Ishikawa (cell line): ENCODE results near the gene CHCHD6.

Source experiments
- CEBPB ChIP-seq: IDR thresholded peaks from 2 replicates; pipeline ENCODE4 v1.6.1; 2012
- CREB1 ChIP-seq: IDR thresholded peaks from 2 replicates; pipeline ENCODE4 v1.6.1; 2012; ENCODE audit warnings: low read depth
- EGR1 ChIP-seq: IDR thresholded peaks from 2 replicates; pipeline ENCODE4 v1.6.1; 2012
- EP300 ChIP-seq: IDR thresholded peaks from 2 replicates; pipeline ENCODE4 v1.6.1; 2012; ENCODE audit warnings: borderline replicate concordance
- FOXM1 ChIP-seq: IDR thresholded peaks from 2 replicates; pipeline ENCODE4 v1.6.1; 2012; ENCODE audit warnings: low read depth, borderline replicate concordance
- MAX ChIP-seq: IDR thresholded peaks from 2 replicates; pipeline ENCODE4 v1.6.1; 2012
- NFIC ChIP-seq: IDR thresholded peaks from 2 replicates; pipeline ENCODE4 v1.6.1; 2012
- RAD21 ChIP-seq: IDR thresholded peaks from 2 replicates; pipeline ENCODE4 v1.6.1; 2012; ENCODE audit warnings: low read depth
- REST ChIP-seq: IDR thresholded peaks from 2 replicates; pipeline ENCODE4 v1.6.1; 2012; ENCODE audit warnings: low read depth, mild to moderate bottlenecking
- TAF1 ChIP-seq: IDR thresholded peaks from 2 replicates; pipeline ENCODE4 v1.6.1; 2012; ENCODE audit warnings: low read depth, mild to moderate bottlenecking
- TCF12 ChIP-seq: IDR thresholded peaks from 2 replicates; pipeline ENCODE4 v1.6.1; 2012; ENCODE audit warnings: low read depth
- TEAD4 ChIP-seq: IDR thresholded peaks from 2 replicates; pipeline ENCODE4 v1.6.1; 2012
- YY1 ChIP-seq: IDR thresholded peaks from 2 replicates; pipeline ENCODE4 v1.6.1; 2012; ENCODE audit warnings: low read depth
- ZBTB7A ChIP-seq: IDR thresholded peaks from 2 replicates; pipeline ENCODE4 v1.6.1; 2012; ENCODE audit warnings: low read depth
- TF ChIP-seq, protein P1 (sequence below): IDR thresholded peaks from 2 replicates; pipeline ENCODE4 v1.6.1; 2012

CHCHD6 gene

DNA sequence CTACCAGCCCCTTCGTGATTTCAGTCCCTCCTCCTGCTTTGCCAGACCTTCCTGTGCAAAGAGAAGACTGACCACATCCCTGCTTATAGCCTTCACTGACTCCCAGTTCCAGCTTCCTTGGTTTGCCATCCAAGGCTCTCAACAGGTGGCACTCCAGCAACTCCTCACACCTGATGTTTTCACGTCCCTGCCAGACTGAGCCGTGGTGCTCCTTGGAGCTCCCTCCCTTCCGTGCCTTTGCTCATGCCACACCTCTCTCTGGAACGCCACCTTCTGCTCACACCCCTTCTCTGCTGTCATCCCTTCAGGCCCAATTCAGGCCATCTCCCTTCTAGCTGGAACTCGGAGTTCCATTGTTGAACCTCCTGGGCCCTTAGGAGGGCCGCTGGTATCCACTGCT, 12.0 kb downstream of the CHCHD6 start:
- TF ChIP-seq TCF12 (no peak), REST (no peak), CEBPB (no peak)

DNA sequence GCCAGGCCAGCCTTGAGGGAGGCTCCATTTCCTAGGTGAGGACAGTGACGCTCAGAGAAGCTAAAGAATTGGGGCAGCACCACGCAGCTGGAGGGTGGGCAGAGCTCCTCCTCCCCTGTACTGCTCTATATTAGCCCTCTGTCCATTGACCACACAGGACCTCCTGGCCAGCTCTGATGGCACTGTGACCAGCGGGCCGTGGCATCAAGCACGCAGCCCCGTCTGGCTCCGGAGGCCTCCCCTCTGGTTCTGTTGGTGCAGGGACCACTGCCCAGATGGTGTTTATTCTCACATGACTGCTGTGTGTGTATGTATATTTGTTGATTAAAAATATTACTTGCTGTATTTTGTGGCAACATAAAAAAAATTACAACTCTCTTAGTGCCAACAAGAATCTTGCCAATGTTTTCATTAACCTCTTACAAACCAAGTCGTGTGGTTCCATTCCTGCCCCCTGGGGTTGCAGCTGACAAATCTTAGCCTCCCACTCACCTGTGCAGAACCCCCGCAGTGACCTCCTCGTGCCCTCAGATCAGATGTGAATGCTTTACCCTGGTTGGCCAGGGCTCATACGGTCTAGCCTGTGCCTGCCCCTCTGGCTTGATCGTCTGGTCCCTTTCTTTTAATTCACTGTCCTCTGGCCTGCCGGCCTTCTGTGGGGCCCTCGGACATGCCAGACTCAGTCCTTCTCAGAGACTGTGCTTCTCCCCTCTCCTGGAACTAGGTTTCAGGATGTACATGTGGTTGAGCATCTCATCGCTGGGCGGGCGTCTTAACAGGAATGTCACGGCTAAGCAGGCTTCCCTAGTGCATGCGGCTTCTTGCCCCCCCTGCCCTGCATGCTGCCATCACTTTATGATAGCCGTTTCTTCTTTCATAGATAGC, 14.8 kb downstream of the CHCHD6 start:
- no peak for TF ChIP-seq ZBTB7A
- TF ChIP-seq RAD21: no peak
- TF ChIP-seq NFIC: no peak
- TF ChIP-seq REST: no peak
- TF ChIP-seq YY1: no peak
- TF ChIP-seq CREB1: no peak
- no peak for TF ChIP-seq MAX
- no peak for TF ChIP-seq EP300

GRCh38 chr3:126720596-126720995, 16.6 kb downstream of the CHCHD6 start:
- no peak for TF ChIP-seq CEBPB
- no peak for TF ChIP-seq MAX
- no peak for TF ChIP-seq FOXM1
- TF ChIP-seq CREB1: no peak
- TF ChIP-seq RAD21: no peak
- no peak for TF ChIP-seq EGR1

GRCh38 chr3:126721246-126721645, 17.2 kb downstream of the CHCHD6 start:
- TF ChIP-seq FOXM1 (no peak), CEBPB (no peak), NFIC (no peak), YY1 (no peak), TEAD4 (no peak), EGR1 (no peak), CREB1 (no peak), MAX (no peak), EP300 (no peak), REST (no peak), RAD21 (no peak), TCF12 (no peak), ZBTB7A (no peak), TAF1 (no peak)
- TF ChIP-seq, protein P1, sequence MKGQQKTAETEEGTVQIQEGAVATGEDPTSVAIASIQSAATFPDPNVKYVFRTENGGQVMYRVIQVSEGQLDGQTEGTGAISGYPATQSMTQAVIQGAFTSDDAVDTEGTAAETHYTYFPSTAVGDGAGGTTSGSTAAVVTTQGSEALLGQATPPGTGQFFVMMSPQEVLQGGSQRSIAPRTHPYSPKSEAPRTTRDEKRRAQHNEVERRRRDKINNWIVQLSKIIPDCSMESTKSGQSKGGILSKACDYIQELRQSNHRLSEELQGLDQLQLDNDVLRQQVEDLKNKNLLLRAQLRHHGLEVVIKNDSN: no peak

- TF ChIP-seq RAD21 (no peak), CEBPB (no peak), TEAD4 (no peak), ZBTB7A (no peak), MAX (no peak), FOXM1 (no peak), YY1 (no peak), EGR1 (no peak), REST (no peak), TCF12 (no peak), EP300 (no peak), CREB1 (no peak), TAF1 (no peak), NFIC (no peak)
- TF ChIP-seq, protein P1: no peak
These were observed 19.2 kb downstream of the CHCHD6 start for GRCh38 chr3:126723237-126723636.
